Dedifferentiated amniotic fluid mesenchymal stem cell (primary cell): ENCODE results near the gene PLXNA2.
A peak's percentile ranks its signal among the peaks of the same experiment; 100 is the strongest.

Source experiments
- DNase-seq: peaks from one replicate; pipeline ENCODE4 v3.0.0-alpha.2; 2016; ENCODE audit errors: extremely low spot score

Gene PLXNA2

GRCh38 chr1:208240662-208241355 is 3.4 kb downstream of the PLXNA2 start:
- DNase-seq = no peak

GRCh38 chr1:208239473-208240381 is 4.5 kb downstream of the PLXNA2 start:
- no peak for DNase-seq

GRCh38 chr1:208238710-208239472 is 5.3 kb downstream of the PLXNA2 start:
- peak; percentile 71 for DNase-seq

GRCh38 chr1:208237241-208237640 is 6.9 kb downstream of the PLXNA2 start:
- DNase-seq = no peak

GRCh38 chr1:208235982-208236761 is 8.0 kb downstream of the PLXNA2 start:
- DNase-seq = peak; percentile 62

- no peak for DNase-seq
Observed at GRCh38 chr1:208235356-208235981, 8.7 kb downstream of the PLXNA2 start.

GRCh38 chr1:208234721-208235120 is 9.5 kb downstream of the PLXNA2 start:
- no peak for DNase-seq

GRCh38 chr1:208233978-208234377 is 10.2 kb downstream of the PLXNA2 start:
- no peak for DNase-seq

- no peak for DNase-seq
Observed at GRCh38 chr1:208233546-208233945, 10.6 kb downstream of the PLXNA2 start.

- DNase-seq = no peak
Observed at GRCh38 chr1:208232662-208233038, 11.5 kb downstream of the PLXNA2 start.

GRCh38 chr1:208231881-208232661 is 12.1 kb downstream of the PLXNA2 start:
- peak; percentile 82 for DNase-seq

- DNase-seq = no peak
Observed at GRCh38 chr1:208230668-208231529, 13.3 kb downstream of the PLXNA2 start.

GRCh38 chr1:208228550-208228949 is 15.6 kb downstream of the PLXNA2 start:
- DNase-seq = no peak

- no peak for DNase-seq
Observed at GRCh38 chr1:208228026-208228425, 16.2 kb downstream of the PLXNA2 start.

- no peak for DNase-seq
Observed at GRCh38 chr1:208227366-208227765, 16.8 kb downstream of the PLXNA2 start.

GRCh38 chr1:208225954-208226937 is 17.9 kb downstream of the PLXNA2 start:
- DNase-seq = no peak

- no peak for DNase-seq
Observed at GRCh38 chr1:208224192-208224713, 19.9 kb downstream of the PLXNA2 start.

GRCh38 chr1:208223136-208223535 is 21.0 kb downstream of the PLXNA2 start:
- DNase-seq = no peak
